ENCODE data around the gene FAM241A. TPM values are rescaled to one million over a fixed set of nuclear protein-coding genes. Genes with fewer than 3 reads are reported as not detected.

Gene FAM241A
- total and polyA plus RNA-seq, 2 of the 13 experiments (the other 11 are each of a cell fraction or from before 2014, with no cell fraction given): 0.61 to 0.69 TPM

DNA sequence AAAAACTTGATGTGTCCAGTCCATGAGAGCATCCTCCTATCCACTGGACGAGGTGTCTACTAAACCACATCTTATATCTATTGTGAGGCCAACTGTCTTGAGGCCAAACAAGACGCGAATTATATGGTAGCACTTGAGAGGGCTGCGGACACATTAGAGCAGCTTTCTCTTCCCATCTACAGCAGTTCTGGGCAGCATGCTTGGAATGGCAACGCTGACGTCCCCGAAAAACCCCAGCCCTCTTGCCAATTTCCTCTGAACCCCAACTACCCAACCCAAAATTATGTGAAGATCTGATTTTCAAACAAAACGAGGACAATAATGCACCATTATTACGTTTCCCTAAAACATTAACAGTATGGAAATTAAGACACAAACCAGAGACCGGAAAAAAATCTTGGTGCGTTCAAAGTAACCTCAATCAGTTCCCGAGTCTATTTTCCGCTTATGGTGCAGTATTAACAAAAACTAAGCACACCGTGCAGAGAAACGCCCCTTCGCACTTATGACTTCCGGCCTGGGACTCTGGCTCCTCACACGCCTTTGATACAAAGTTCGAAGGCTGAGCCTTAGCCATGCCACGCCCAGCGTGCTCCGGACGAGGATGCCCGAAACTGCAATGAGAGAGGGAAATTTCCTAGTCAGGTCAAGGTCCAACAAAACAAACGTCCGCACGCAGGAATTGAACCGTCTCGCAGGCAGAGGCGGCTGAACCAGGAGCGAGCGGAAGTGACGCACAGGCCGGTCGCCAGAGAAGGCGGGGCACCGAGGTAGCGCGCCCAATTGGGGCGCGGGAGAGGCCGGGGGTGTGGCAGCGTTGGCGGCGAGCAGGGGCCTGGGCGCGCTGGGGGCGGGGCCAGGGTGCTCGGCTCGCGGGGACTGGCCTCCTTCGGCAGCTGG lies 85.9 kb downstream of the FAM241A start (continued):
- TF ChIP-seq ZNF253 (CRISPR knock-in tag; IDR thresholded peaks at IDR 0.05; ENCODE audit: borderline replicate concordance) (no peak), ZNF263 (CRISPR knock-in tag; IDR thresholded peaks at IDR 0.05) (no peak), SMAD1 (CRISPR knock-in tag; IDR thresholded peaks at IDR 0.05; ENCODE audit: borderline replicate concordance, low read depth) (no peak), RELA (CRISPR knock-in tag; IDR thresholded peaks at IDR 0.05) (no peak), YEATS4 (CRISPR knock-in tag; IDR thresholded peaks at IDR 0.05; ENCODE audit: borderline replicate concordance) (peak; percentile 81), ASH2L (IDR thresholded peaks at IDR 0.05; ENCODE audit: insufficient read length, low read depth, low read length) (peak; percentile 66), HIVEP1 (CRISPR knock-in tag; IDR thresholded peaks at IDR 0.05) (no peak; the same call in 1 of the 2 replicates), DMAP1 (CRISPR knock-in tag; IDR thresholded peaks at IDR 0.05) (peak; percentile 77), SRF (IDR thresholded peaks at IDR 0.05; ENCODE audit: low read depth, low read length) (no peak), NR2F6 (IDR thresholded peaks at IDR 0.05) (no peak), NR2F6 (CRISPR knock-in tag; IDR thresholded peaks at IDR 0.05) (no peak; the same call in 1 of the 2 replicates), EHMT2 (IDR thresholded peaks at IDR 0.05; ENCODE audit: borderline replicate concordance, low read depth, low read length) (no peak; the same call in 1 of the 2 replicates), ZNF598 (CRISPR knock-in tag; IDR thresholded peaks at IDR 0.05; ENCODE audit: borderline replicate concordance) (0 out of 2 replicates have a peak, but pooled peaks have one; percentile 20), ZSCAN12 (CRISPR knock-in tag; IDR thresholded peaks at IDR 0.05) (no peak), PLRG1 (conservative IDR thresholded peaks at IDR 0.05) (no peak), ZBTB42 (CRISPR knock-in tag; IDR thresholded peaks at IDR 0.05) (no peak), MZF1 (CRISPR knock-in tag; IDR thresholded peaks at IDR 0.05; ENCODE audit: borderline replicate concordance) (no peak), RORA (CRISPR knock-in tag; IDR thresholded peaks at IDR 0.05) (no peak; the same call in 1 of the 2 replicates), PITX1 (CRISPR knock-in tag; IDR thresholded peaks at IDR 0.05) (peak; percentile 51; the same call in 1 of the 2 replicates), ZNF335 (CRISPR knock-in tag; IDR thresholded peaks at IDR 0.05) (no peak), MAF1 (CRISPR knock-in tag; IDR thresholded peaks at IDR 0.05; ENCODE audit: borderline replicate concordance) (no peak)
- TF ChIP-seq, protein P1, sequence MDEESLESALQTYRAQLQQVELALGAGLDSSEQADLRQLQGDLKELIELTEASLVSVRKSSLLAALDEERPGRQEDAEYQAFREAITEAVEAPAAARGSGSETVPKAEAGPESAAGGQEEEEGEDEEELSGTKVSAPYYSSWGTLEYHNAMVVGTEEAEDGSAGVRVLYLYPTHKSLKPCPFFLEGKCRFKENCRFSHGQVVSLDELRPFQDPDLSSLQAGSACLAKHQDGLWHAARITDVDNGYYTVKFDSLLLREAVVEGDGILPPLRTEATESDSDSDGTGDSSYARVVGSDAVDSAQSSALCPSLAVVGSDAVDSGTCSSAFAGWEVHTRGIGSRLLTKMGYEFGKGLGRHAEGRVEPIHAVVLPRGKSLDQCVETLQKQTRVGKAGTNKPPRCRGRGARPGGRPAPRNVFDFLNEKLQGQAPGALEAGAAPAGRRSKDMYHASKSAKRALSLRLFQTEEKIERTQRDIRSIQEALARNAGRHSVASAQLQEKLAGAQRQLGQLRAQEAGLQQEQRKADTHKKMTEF (CRISPR knock-in tag; IDR thresholded peaks at IDR 0.05): peak; percentile 76; the same call in 1 of the 2 replicates
- TF ChIP-seq, protein P2, sequence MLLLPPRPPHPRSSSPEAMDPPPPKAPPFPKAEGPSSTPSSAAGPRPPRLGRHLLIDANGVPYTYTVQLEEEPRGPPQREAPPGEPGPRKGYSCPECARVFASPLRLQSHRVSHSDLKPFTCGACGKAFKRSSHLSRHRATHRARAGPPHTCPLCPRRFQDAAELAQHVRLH (CRISPR knock-in tag; IDR thresholded peaks at IDR 0.05; ENCODE audit: borderline replicate concordance, low read depth): peak; percentile 48; the same call in 1 of the 2 replicates
- TF ChIP-seq, protein P3, sequence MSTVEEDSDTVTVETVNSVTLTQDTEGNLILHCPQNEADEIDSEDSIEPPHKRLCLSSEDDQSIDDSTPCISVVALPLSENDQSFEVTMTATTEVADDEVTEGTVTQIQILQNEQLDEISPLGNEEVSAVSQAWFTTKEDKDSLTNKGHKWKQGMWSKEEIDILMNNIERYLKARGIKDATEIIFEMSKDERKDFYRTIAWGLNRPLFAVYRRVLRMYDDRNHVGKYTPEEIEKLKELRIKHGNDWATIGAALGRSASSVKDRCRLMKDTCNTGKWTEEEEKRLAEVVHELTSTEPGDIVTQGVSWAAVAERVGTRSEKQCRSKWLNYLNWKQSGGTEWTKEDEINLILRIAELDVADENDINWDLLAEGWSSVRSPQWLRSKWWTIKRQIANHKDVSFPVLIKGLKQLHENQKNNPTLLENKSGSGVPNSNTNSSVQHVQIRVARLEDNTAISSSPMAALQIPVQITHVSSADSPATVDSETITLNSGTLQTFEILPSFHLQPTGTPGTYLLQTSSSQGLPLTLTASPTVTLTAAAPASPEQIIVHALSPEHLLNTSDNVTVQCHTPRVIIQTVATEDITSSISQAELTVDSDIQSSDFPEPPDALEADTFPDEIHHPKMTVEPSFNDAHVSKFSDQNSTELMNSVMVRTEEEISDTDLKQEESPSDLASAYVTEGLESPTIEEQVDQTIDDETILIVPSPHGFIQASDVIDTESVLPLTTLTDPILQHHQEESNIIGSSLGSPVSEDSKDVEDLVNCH (CRISPR knock-in tag; IDR thresholded peaks at IDR 0.05): no peak
- TF ChIP-seq, protein P4, sequence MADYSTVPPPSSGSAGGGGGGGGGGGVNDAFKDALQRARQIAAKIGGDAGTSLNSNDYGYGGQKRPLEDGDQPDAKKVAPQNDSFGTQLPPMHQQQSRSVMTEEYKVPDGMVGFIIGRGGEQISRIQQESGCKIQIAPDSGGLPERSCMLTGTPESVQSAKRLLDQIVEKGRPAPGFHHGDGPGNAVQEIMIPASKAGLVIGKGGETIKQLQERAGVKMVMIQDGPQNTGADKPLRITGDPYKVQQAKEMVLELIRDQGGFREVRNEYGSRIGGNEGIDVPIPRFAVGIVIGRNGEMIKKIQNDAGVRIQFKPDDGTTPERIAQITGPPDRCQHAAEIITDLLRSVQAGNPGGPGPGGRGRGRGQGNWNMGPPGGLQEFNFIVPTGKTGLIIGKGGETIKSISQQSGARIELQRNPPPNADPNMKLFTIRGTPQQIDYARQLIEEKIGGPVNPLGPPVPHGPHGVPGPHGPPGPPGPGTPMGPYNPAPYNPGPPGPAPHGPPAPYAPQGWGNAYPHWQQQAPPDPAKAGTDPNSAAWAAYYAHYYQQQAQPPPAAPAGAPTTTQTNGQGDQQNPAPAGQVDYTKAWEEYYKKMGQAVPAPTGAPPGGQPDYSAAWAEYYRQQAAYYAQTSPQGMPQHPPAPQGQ (CRISPR knock-in tag; IDR thresholded peaks at IDR 0.05; ENCODE audit: borderline replicate concordance): no peak

Data from HepG2 (cell line).